ENCODE results near the gene IL3RA. TPM values are rescaled to one million over a fixed set of nuclear protein-coding genes. Genes with fewer than 3 reads are reported as not detected.
"Not testable (repeated sequence)": the region's sequence is repeated elsewhere in the genome, so short reads cannot be mapped to it uniquely, and the experiment has no call there.

Gene IL3RA
- total RNA-seq, 1 donor from 2014 or later: 3.1 TPM

GRCh38 chrX:1405769-1406168 lies 69.2 kb downstream of the IL3RA start:
- H3K4me3 Mint-ChIP-seq; H3K27me3 Mint-ChIP-seq; H3K27ac Mint-ChIP-seq; H3K4me1 Mint-ChIP-seq; intact Hi-C loops (cut with micrococcal nuclease); DNase-seq; H3K36me3 Mint-ChIP-seq (ENCODE audit: low read depth); H3K9me3 Mint-ChIP-seq: not testable (repeated sequence)

GRCh38 chrX:1407035-1407434 lies 70.5 kb downstream of the IL3RA start:
- DNase-seq: no peak
- peaks cover 9% of the 10 kb centered on the region for H3K36me3 Mint-ChIP-seq (ENCODE audit: low read depth)
- no peak overlapping the region for H3K27ac Mint-ChIP-seq
- no peaks in the 10 kb centered on the region for H3K4me1 Mint-ChIP-seq
- intact Hi-C loops (cut with micrococcal nuclease): no loop called here
- H3K9me3 Mint-ChIP-seq: no peaks in the 10 kb centered on the region
- no peaks in the 10 kb centered on the region for H3K27me3 Mint-ChIP-seq
- no peak overlapping the region for H3K4me3 Mint-ChIP-seq

- peaks cover 30% of the 10 kb centered on the region for H3K36me3 Mint-ChIP-seq (ENCODE audit: low read depth)
Observed at GRCh38 chrX:1411326-1411725, 74.7 kb downstream of the IL3RA start.

DNA sequence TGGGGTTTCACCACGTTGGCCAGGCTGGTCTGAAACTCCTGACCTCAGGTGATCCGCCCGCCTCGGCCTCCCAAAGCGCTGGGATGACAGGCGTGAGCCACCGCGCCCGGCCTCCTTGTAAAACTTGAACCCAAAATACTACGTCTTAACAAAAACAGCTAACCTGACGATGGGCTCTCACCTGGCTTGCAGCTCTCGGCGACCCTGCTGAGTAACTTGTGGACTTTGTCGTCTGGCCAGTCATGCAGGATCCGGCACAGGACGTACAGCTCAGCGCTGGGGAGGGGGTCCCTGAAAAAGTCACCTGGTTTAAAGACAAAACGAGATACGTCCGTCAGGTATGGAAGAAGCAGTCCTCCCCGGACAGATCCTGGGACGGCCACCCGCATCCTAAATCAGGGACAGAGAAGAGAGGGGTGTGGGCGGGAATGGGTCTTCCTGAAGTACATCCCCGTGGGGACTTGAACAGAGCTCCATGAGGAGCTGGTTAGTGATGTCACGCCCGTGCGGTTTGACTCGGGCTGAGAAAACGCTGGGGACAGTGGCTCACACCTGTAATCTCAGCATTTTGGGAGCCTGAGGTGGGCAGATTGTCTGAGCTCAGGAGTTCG lies 76.1 kb downstream of the IL3RA start:
- H3K27me3 Mint-ChIP-seq: no peaks in the 10 kb centered on the region
- no peak overlapping the region for H3K27ac Mint-ChIP-seq
- no peak overlapping the region for H3K4me3 Mint-ChIP-seq
- H3K36me3 Mint-ChIP-seq (ENCODE audit: low read depth): peaks cover 30% of the 10 kb centered on the region
- intact Hi-C loops (cut with micrococcal nuclease): no loop called here
- DNase-seq: no peak
- no peaks in the 10 kb centered on the region for H3K4me1 Mint-ChIP-seq
- H3K9me3 Mint-ChIP-seq: no peaks in the 10 kb centered on the region

More at GRCh38 chrX:1411326-1411725, 74.7 kb downstream of the IL3RA start:
- Mint-ChIP-seq H3K9me3 (no peaks in the 10 kb centered on the region), H3K4me1 (no peaks in the 10 kb centered on the region), H3K27ac (no peak overlapping the region), H3K27me3 (no peaks in the 10 kb centered on the region), H3K4me3 (no peak overlapping the region)
- intact Hi-C loops (cut with micrococcal nuclease): no loop called here
- DNase-seq: no peak

GRCh38 chrX:1416327-1416784 lies 79.8 kb downstream of the IL3RA start:
- Mint-ChIP-seq H3K4me3 (no peak overlapping the region), H3K36me3 (ENCODE audit: low read depth) (peaks cover 45% of the 10 kb centered on the region), H3K27ac (no peak overlapping the region), H3K9me3 (no peaks in the 10 kb centered on the region), H3K4me1 (no peaks in the 10 kb centered on the region), H3K27me3 (no peaks in the 10 kb centered on the region)
- intact Hi-C loops (cut with micrococcal nuclease): no loop called here
- DNase-seq: no peak

DNA sequence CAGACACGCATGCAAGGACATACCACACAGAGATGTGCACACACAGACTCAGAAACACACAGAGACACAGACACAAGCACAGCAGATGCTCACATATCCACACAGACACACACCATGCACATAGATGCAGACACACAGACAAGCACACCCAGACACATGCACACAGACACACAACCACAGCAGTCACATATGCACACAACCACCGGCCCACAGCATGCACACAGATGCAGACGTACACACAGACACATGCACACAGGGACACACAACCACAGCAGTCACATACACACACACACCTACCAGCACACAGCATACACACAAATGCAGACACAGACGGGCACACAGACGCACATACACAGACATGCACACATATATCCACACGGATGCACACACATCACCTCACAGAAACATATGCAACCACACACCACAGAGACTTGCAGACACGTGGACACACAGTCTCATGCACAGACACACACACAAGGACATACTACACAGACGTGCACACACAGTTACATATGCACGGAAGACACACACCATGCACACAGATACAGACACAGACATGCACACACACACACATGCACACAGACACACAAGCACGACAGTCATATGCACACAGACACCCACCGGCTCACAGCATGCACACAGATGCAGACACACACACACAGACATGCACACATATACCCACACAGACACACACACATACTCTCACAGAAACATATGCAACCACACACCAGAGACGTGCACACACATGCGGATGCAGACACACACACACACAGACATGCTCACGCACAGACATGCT lies 80.6 kb downstream of the IL3RA start:
- Mint-ChIP-seq H3K27me3 (no peaks in the 10 kb centered on the region), H3K36me3 (ENCODE audit: low read depth) (peaks cover 49% of the 10 kb centered on the region), H3K4me3 (no peak overlapping the region), H3K4me1 (no peaks in the 10 kb centered on the region), H3K9me3 (peaks cover 4% of the 10 kb centered on the region), H3K27ac (no peak overlapping the region)
- no peak for DNase-seq
- intact Hi-C loops (cut with micrococcal nuclease): no loop called here

- no peaks in the 10 kb centered on the region for H3K4me1 Mint-ChIP-seq
- no peak for DNase-seq
- H3K9me3 Mint-ChIP-seq: peaks cover 4% of the 10 kb centered on the region
- no peak overlapping the region for H3K4me3 Mint-ChIP-seq
- no peak overlapping the region for H3K27ac Mint-ChIP-seq
- intact Hi-C loops (cut with micrococcal nuclease): no loop called here
- H3K36me3 Mint-ChIP-seq (ENCODE audit: low read depth): peaks cover 50% of the 10 kb centered on the region
- no peaks in the 10 kb centered on the region for H3K27me3 Mint-ChIP-seq
Observed at GRCh38 chrX:1417921-1418771, 81.6 kb downstream of the IL3RA start.

DNA sequence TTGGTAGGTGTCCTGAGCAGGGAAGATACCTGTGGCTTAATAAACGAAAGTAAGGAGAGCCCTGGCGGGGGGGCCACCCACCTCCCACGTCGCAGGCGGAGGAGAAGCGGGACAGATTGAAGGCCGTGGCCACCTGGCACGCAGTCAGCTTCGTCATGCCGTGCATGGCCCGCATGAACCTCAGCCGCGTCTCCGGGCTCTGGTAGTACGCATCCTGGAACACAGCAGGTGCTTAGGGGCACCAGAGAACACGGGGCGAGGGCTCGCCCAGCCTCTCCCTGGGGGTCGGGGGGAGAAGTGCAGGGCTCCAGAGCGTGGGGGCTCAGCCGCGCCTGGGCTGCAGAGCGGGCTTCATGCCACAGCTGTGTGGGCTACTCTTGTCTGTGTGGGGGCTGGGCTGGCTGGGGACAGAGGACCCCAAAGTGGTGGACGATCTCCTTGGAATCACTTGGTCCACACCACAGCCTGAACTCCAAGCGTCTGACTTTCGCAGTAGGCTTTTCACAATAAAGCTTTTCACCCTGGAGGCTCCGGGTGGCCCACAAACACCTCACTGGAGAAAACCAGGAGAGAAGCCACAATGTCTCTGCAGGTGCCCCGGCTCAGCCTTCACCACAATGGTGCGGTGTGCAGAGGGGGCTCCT lies 82.4 kb downstream of the IL3RA start:
- H3K36me3 Mint-ChIP-seq (ENCODE audit: low read depth): peaks cover 51% of the 10 kb centered on the region
- no peak for DNase-seq
- no peaks in the 10 kb centered on the region for H3K27me3 Mint-ChIP-seq
- H3K4me3 Mint-ChIP-seq: no peak overlapping the region
- H3K9me3 Mint-ChIP-seq: peaks cover 12% of the 10 kb centered on the region
- no peak overlapping the region for H3K27ac Mint-ChIP-seq
- no peaks in the 10 kb centered on the region for H3K4me1 Mint-ChIP-seq
- intact Hi-C loops (cut with micrococcal nuclease): no loop called here

DNA sequence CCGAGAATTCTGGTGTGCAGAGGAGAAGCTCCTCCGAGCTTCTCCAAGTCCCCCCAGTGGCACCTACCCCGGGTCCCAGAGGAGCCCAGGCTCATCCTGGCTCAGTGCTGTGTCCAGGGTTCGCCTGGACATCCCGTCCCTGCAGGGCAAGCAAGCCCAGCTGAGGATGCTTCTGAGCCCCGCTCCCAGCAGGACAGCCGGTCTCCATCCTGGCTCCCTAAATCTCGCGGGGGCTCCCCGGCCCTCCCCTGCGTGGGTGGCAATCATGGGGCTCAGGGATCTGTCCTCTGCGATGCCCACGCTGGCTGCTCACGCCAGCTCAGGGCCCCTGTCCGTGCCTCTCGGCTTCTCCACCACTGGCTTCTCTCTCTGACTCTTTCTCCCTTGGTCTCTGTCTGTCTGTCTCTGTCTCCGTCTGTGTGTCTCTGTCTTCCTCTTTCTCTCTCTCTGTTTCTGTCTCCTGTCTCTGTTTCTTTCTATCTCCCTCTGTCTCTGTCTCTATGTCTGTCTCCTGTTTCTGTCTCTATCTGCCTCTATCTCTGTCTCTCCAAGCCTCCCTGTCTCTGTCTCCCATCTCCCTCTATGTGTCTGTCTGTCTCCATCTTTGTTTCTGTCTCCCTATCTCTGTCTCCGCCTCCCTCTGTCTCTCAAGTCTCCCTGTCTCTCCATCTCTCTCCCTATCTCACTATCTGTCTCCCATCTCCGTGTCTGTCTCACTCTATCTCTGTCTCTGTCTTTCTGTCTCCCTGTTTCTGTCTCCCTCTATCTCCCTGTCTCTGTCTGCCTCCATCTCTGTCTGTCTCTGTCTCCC lies 83.2 kb downstream of the IL3RA start:
- intact Hi-C loops (cut with micrococcal nuclease): no loop called here

GRCh38 chrX:1420371-1420770 lies 83.8 kb downstream of the IL3RA start:
- Mint-ChIP-seq H3K4me1 (no peaks in the 10 kb centered on the region), H3K9me3 (peaks cover 25% of the 10 kb centered on the region), H3K36me3 (ENCODE audit: low read depth) (peaks cover 58% of the 10 kb centered on the region), H3K27me3 (no peaks in the 10 kb centered on the region), H3K27ac (peak overlapping the region; percentile 22), H3K4me3 (no peak overlapping the region)
- DNase-seq: no peak
- intact Hi-C loops (cut with micrococcal nuclease): no loop called here

More for the DNA sequence above, 83.2 kb downstream of the IL3RA start:
- Mint-ChIP-seq H3K36me3 (ENCODE audit: low read depth) (peaks cover 54% of the 10 kb centered on the region), H3K9me3 (peaks cover 19% of the 10 kb centered on the region), H3K4me1 (no peaks in the 10 kb centered on the region), H3K4me3 (no peak overlapping the region), H3K27ac (peak overlapping the region; percentile 22), H3K27me3 (no peaks in the 10 kb centered on the region)
- DNase-seq: no peak

DNA sequence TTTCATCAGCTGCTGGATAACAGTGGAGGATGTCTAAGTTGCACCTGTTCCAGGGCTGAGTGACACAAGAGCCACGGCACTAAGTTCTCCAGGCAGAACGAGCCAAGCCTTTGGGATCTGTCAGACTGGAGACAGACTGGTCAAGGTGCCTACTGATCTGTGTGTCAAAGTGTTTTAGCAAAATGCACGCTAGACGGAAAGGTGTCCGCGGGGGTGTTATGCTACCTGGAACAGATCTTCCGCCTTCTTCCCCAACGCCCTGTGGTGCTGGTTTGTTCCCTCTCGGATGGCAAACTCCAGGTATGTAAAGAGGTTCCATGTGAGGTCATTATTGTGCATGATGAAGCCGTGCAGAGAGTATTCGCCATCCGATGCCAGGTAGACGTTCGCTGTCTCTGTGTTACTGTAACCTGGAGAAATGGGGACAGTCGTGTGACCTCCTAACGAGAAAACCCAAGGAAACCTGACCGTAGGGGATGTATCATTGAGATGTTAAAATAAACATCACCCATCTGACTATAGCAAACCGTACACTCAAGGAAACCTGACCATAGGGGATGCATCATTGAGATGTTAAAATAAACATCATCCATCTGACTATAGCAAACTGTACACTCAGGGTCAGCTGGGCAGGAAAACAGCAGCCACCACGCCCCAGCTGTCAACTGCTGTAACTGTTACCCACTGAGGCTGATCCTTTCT lies 85.0 kb downstream of the IL3RA start:
- no peaks in the 10 kb centered on the region for H3K27me3 Mint-ChIP-seq
- intact Hi-C loops (cut with micrococcal nuclease): no loop called here
- no peaks in the 10 kb centered on the region for H3K4me1 Mint-ChIP-seq
- no peak overlapping the region for H3K27ac Mint-ChIP-seq
- DNase-seq: no peak
- H3K9me3 Mint-ChIP-seq: peaks cover 25% of the 10 kb centered on the region
- H3K4me3 Mint-ChIP-seq: no peak overlapping the region
- peaks cover 69% of the 10 kb centered on the region for H3K36me3 Mint-ChIP-seq (ENCODE audit: low read depth)

GRCh38 chrX:1422135-1422465 lies 85.5 kb downstream of the IL3RA start:
- no peak for DNase-seq
- Mint-ChIP-seq H3K36me3 (ENCODE audit: low read depth) (peaks cover 74% of the 10 kb centered on the region), H3K4me3 (no peak overlapping the region), H3K27ac (no peak overlapping the region), H3K27me3 (no peaks in the 10 kb centered on the region), H3K9me3 (peaks cover 25% of the 10 kb centered on the region), H3K4me1 (no peaks in the 10 kb centered on the region)
- intact Hi-C loops (cut with micrococcal nuclease): no loop called here

- H3K9me3 Mint-ChIP-seq: peaks cover 25% of the 10 kb centered on the region
- H3K4me3 Mint-ChIP-seq: no peak overlapping the region
- intact Hi-C loops (cut with micrococcal nuclease): no loop called here
- H3K27me3 Mint-ChIP-seq: no peaks in the 10 kb centered on the region
- no peak for DNase-seq
- H3K36me3 Mint-ChIP-seq (ENCODE audit: low read depth): peaks cover 80% of the 10 kb centered on the region
- no peaks in the 10 kb centered on the region for H3K4me1 Mint-ChIP-seq
- H3K27ac Mint-ChIP-seq: no peak overlapping the region
Observed at GRCh38 chrX:1423215-1423614, 86.6 kb downstream of the IL3RA start.

Measured in activated CD4-positive, alpha-beta T cell treated with anti-CD3 and anti-CD28 coated beads, Interleukin-2, amount 10 ng/mL, durations not matched to agents 24 days and 14 days (primary cell).